ENCODE measurements around the gene SHMT2.

GRCh38 chr12:57183939-57184725, 45.4 kb upstream of the SHMT2 start:
- TF ChIP-seq CTCF (IDR thresholded peaks at IDR 0.05) (no peak), POLR2A (IDR thresholded peaks at IDR 0.05) (no peak)
